Lung (tissue), 12 donors: ENCODE results near the gene CPPED1. TPM values are rescaled to one million over a fixed set of nuclear protein-coding genes. Genes with fewer than 3 reads are reported as not detected.

ENCODE experiments used
- ATAC-seq: fragments of 200-7000 bp; cut with Tn5 transposase; one replicate; pipeline ENCODE4 v1.9.1; 2020; ENCODE audit warnings: moderate number of reproducible peaks; ENCODE audit not compliant: insufficient read depth, low FRiP score
- DNase-seq, 3 donors: peaks; one replicate each; pipeline ENCODE4 v3.0.0-alpha.2; 2013 to 2017
- H3K27ac ChIP-seq, 2 donors: one replicate each; pipeline ENCODE4 v1.5.1; 2013; ENCODE audit warnings: mild to moderate bottlenecking in 2 of 2, moderate library complexity in 2 of 2, control low read depth in 1 of 2, inconsistent platforms in 1 of 2, low read depth in 1 of 2, low read length in 1 of 2
- H3K27me3 ChIP-seq, 3 donors: one replicate each; pipeline ENCODE4 v1.5.1; 2013; ENCODE audit warnings: low read length in 2 of 3; ENCODE audit not compliant: control insufficient read depth in 3 of 3, insufficient read depth in 3 of 3
- H3K36me3 ChIP-seq, 4 donors: one replicate each; pipeline ENCODE4 v1.5.1; 2013; ENCODE audit warnings: low read length in 4 of 4, mild to moderate bottlenecking in 1 of 4, moderate library complexity in 1 of 4; ENCODE audit not compliant: control insufficient read depth in 4 of 4, insufficient read depth in 4 of 4
- H3K4me1 ChIP-seq, 5 donors: one replicate each; pipeline ENCODE4 v1.5.1; 2013; ENCODE audit warnings: low read length in 5 of 5, mild to moderate bottlenecking in 2 of 5, moderate library complexity in 1 of 5; ENCODE audit not compliant: control insufficient read depth in 5 of 5, insufficient read depth in 5 of 5
- H3K4me3 ChIP-seq: one replicate; pipeline ENCODE4 v1.5.1; 2013; ENCODE audit warnings: mild to moderate bottlenecking, control low read depth, moderate library complexity
- H3K9ac ChIP-seq, 2 donors: one replicate each; pipeline ENCODE4 v1.5.1; 2013; ENCODE audit warnings: low read length in 2 of 2, control low read depth in 1 of 2; ENCODE audit not compliant: insufficient read depth in 1 of 2
- H3K9me3 ChIP-seq, 4 donors: one replicate each; pipeline ENCODE4 v1.5.1; 2013; ENCODE audit warnings: low read length in 3 of 4, mild to moderate bottlenecking in 1 of 4, moderate library complexity in 1 of 4; ENCODE audit not compliant: control insufficient read depth in 4 of 4, insufficient read depth in 3 of 4
- CTCF ChIP-seq: IDR thresholded peaks from 2 replicates; pipeline ENCODE4 v1.5.1; 2012; ENCODE audit warnings: mild to moderate bottlenecking; ENCODE audit errors: control extremely low read depth, extremely low read depth
- WGBS, 2 donors: extraction: QIAGEN DNeasy Blood & Tissue Kit; methylation state at CpG; one replicate each; pipeline ENCODE4 v1.1.7; 2013; 5-methylcytosine and 5-hydroxymethylcytosine counted together
- polyA plus RNA-seq, 2 donors: library from polyadenylated mRNA; stranded (reverse); fragments of 200-250 nt; gene quantifications; one replicate each; pipeline ENCODE4 v1.2.1, GENCODE V29; 2013
- total RNA-seq, 2 donors: library from RNA; depleted of rRNA in 1 of 2; stranded (reverse); fragments of >200 nt in 1 of 2; gene quantifications; one replicate each; pipeline ENCODE4 v1.2.1, GENCODE V29; 2014 to 2021
- donor health status: control.
- donor health status: control.
- donor health status: Bipolar disorder and iron deficiency.
- donor health status: healthy.
- donor health status: DM: yes; HTN: yes; CAD: no.

CPPED1 gene
- total and polyA plus RNA-seq, 4 donors: 9.8 to 32.5 (median 14.2) TPM

- DNase-seq (no peak), ATAC-seq (no peak)
- TF ChIP-seq CTCF: no peak
- H3K9ac ChIP-seq: no peak overlapping the region
- H3K4me3 ChIP-seq: no peak overlapping the region
- H3K27me3 ChIP-seq: no peaks in the 10 kb centered on the region
- no peaks in the 10 kb centered on the region for H3K4me1 ChIP-seq
- 89 to 91% methylated on average over 3 of the region's 3 CpGs for WGBS, 2 donors
- peaks cover 0 to under 1% (median 0%) of the 10 kb centered on the region in 4 donors for H3K9me3 ChIP-seq
- no peaks in the 10 kb centered on the region for H3K36me3 ChIP-seq
- H3K27ac ChIP-seq: no peak overlapping the region
These were observed 41.6 kb upstream of the CPPED1 start for GRCh38 chr16:12845282-12845681.

- H3K27ac ChIP-seq: no peak overlapping the region
- DNase-seq: no peak
- TF ChIP-seq CTCF: no peak
These were observed 34.1 kb upstream of the CPPED1 start for GRCh38 chr16:12837756-12838155.

GRCh38 chr16:12837291-12837690 is 33.6 kb upstream of the CPPED1 start:
- Histone ChIP-seq H3K9ac (no peak overlapping the region), H3K27ac (no peak overlapping the region), H3K36me3 (no peaks in the 10 kb centered on the region), H3K27me3 (no peaks in the 10 kb centered on the region), H3K4me1 (no peaks in the 10 kb centered on the region), H3K4me3 (no peak overlapping the region), H3K9me3 (peaks cover 0 to 12% (median 3%) of the 10 kb centered on the region in 4 donors)
- no peak for DNase-seq
- no peak for TF ChIP-seq CTCF
- 32 to 59% methylated on average over 1 of the region's 1 CpG for WGBS, 2 donors
- no peak for ATAC-seq

More at GRCh38 chr16:12837756-12838155, 34.1 kb upstream of the CPPED1 start:
- Histone ChIP-seq H3K27me3 (no peaks in the 10 kb centered on the region), H3K9me3 (peaks cover 0 to 12% (median 3%) of the 10 kb centered on the region in 4 donors), H3K4me1 (no peaks in the 10 kb centered on the region), H3K9ac (no peak overlapping the region), H3K4me3 (no peak overlapping the region), H3K36me3 (no peaks in the 10 kb centered on the region)
- no peak for ATAC-seq

GRCh38 chr16:12833926-12834325 is 30.2 kb upstream of the CPPED1 start:
- Histone ChIP-seq H3K4me1 (no peaks in the 10 kb centered on the region), H3K27ac (no peak overlapping the region), H3K9ac (no peak overlapping the region), H3K36me3 (no peaks in the 10 kb centered on the region), H3K4me3 (no peak overlapping the region), H3K27me3 (no peaks in the 10 kb centered on the region), H3K9me3 (peaks cover 0 to 7% (median 2%) of the 10 kb centered on the region in 4 donors)
- no peak for TF ChIP-seq CTCF
- no peak for DNase-seq
- WGBS, 2 donors: 58 to 68% methylated on average over 10 of the region's 10 CpGs
- no peak for ATAC-seq
